ENCODE measurements around the gene SF3A1. TPM values are rescaled to one million over a fixed set of nuclear protein-coding genes. Genes with fewer than 3 reads are reported as not detected.

Gene SF3A1
- total and polyA plus RNA-seq, 4 donors, result 25.2 to 140 (median 94.5) TPM

DNA sequence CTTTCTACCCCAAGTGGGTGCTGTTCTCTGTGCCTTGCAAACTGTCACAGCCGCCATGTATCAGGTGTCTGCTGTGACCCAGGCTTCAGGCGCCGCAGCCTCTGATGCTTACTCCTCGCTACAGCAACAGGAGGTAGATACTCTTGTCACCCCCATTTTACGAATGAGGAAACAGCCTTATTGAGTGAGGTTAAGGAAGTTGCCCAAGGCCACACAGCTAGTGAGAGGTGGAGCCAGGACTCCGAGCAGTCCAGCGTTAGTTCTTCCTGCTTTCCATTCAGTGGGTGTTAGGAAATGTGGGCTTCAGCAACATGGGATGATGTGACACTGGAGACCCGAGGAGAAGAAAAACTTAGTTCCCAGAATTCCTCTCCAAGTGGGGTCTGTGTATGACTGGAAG lies 16.2 kb upstream of the SF3A1 start:
- Histone ChIP-seq H3K36me3 (ENCODE audit: control insufficient read depth, insufficient read depth, low read length) (peaks cover 78% of the 10 kb centered on the region), H3K27ac (ENCODE audit: low read depth, low read length) (no peak overlapping the region), H3K4me1 (ENCODE audit: control insufficient read depth, insufficient read depth, low read length) (peaks cover 17% of the 10 kb centered on the region), H3K27me3 (ENCODE audit: control insufficient read depth, insufficient read depth, low read length) (no peaks in the 10 kb centered on the region), H3K9me3 (ENCODE audit: control insufficient read depth, insufficient read depth, low read length) (no peaks in the 10 kb centered on the region), H3K4me3 (ENCODE audit: low read depth, low read length) (no peak overlapping the region)
- WGBS (ENCODE audit: insufficient coverage), result 64% methylated on average over 4 of the region's 8 CpGs
- no peak for DNase-seq (ENCODE audit: low read depth in 4 of 6, low spot score in 6 of 6)

DNA sequence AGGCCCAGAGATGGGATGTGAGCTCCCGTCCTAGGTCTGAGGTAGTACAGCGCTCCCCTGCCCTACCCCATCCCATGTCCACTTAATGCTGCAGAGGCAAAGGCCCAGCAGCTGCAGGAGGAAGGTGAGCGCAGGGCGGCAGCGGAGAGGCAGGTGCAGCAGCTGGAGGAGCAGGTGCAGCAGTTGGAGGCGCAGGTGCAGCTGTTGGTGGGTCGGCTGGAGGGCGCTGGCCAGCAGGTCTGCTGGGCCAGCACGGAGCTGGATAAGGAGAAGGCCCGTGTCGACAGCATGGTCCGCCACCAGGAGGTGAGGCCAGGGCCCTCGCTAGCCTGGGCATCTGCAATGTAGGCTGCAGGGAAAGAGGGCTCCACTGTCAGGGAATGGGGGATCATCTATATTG lies 15.3 kb upstream of the SF3A1 start:
- DNase-seq (ENCODE audit: low read depth in 4 of 6, low spot score in 6 of 6), result no peak
- Histone ChIP-seq H3K9me3 (ENCODE audit: control insufficient read depth, insufficient read depth, low read length) (no peaks in the 10 kb centered on the region), H3K4me1 (ENCODE audit: control insufficient read depth, insufficient read depth, low read length) (peaks cover 17% of the 10 kb centered on the region), H3K36me3 (ENCODE audit: control insufficient read depth, insufficient read depth, low read length) (peaks cover 68% of the 10 kb centered on the region), H3K4me3 (ENCODE audit: low read depth, low read length) (no peak overlapping the region), H3K27ac (ENCODE audit: low read depth, low read length) (no peak overlapping the region), H3K27me3 (ENCODE audit: control insufficient read depth, insufficient read depth, low read length) (no peaks in the 10 kb centered on the region)
- WGBS (ENCODE audit: insufficient coverage), result 87% methylated on average over 12 of the region's 13 CpGs

DNA sequence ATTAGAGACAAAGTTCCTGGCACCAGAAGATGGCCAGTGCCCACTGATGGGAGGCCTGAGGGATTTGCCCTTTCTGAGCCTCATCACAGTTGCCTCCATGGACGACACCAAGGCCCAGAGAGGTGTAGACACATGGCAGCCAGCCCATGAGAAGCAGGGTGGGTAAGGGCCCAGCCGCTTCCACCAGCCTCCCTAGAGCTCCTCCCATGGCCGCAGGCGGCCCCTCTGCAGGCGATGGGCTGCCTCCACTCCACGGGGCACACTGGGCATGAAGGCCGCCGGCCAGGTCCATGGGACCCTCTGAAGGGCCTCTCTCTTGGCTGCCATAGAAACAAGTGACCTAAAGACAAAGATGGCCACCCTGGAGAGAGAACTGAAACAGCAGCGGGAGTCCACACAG lies 14.6 kb upstream of the SF3A1 start:
- peaks cover 17% of the 10 kb centered on the region for H3K4me1 ChIP-seq (ENCODE audit: control insufficient read depth, insufficient read depth, low read length)
- 86% methylated on average over 9 of the region's 9 CpGs for WGBS (ENCODE audit: insufficient coverage)
- H3K27ac ChIP-seq (ENCODE audit: low read depth, low read length), result no peak overlapping the region
- peaks cover 63% of the 10 kb centered on the region for H3K36me3 ChIP-seq (ENCODE audit: control insufficient read depth, insufficient read depth, low read length)
- DNase-seq (ENCODE audit: low read depth in 4 of 6, low spot score in 6 of 6), result no peak
- no peaks in the 10 kb centered on the region for H3K27me3 ChIP-seq (ENCODE audit: control insufficient read depth, insufficient read depth, low read length)
- H3K9me3 ChIP-seq (ENCODE audit: control insufficient read depth, insufficient read depth, low read length), result no peaks in the 10 kb centered on the region
- no peak overlapping the region for H3K4me3 ChIP-seq (ENCODE audit: low read depth, low read length)

DNA sequence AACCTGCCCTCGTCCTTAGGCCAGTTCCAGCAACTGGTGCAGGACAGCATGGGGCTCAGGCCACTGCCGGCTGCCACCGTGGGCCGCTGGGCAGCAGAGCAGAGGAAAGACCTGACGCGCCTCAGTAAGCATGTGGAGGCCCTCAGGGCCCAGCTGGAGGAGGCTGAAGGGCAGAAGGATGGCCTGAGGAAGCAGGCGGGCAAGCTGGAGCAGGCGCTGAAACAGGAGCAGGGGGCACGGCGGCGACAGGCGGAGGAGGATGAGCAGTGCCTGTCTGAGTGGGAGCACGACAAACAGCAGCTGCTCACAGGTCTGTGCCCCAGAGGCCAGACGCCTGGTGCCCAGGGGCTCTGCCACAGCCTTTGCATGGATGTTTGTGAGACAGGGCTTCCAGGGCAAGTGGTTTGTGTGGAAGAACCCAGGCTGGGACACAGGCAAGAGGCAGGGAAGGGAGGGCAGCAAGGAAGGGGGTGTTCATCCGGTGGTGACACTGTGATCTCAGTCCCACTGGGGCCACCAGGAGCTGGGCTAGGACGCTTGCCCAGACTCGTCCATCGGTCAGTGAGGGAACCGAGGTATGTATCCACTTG lies 14.0 kb upstream of the SF3A1 start:
- peaks cover 63% of the 10 kb centered on the region for H3K36me3 ChIP-seq (ENCODE audit: control insufficient read depth, insufficient read depth, low read length)
- no peak overlapping the region for H3K4me3 ChIP-seq (ENCODE audit: low read depth, low read length)
- peaks cover 17% of the 10 kb centered on the region for H3K4me1 ChIP-seq (ENCODE audit: control insufficient read depth, insufficient read depth, low read length)
- DNase-seq (ENCODE audit: low read depth in 4 of 6, low spot score in 6 of 6), result no peak
- H3K9me3 ChIP-seq (ENCODE audit: control insufficient read depth, insufficient read depth, low read length), result no peaks in the 10 kb centered on the region
- no peak overlapping the region for H3K27ac ChIP-seq (ENCODE audit: low read depth, low read length)
- H3K27me3 ChIP-seq (ENCODE audit: control insufficient read depth, insufficient read depth, low read length), result no peaks in the 10 kb centered on the region
- WGBS (ENCODE audit: insufficient coverage), result 88% methylated on average over 19 of the region's 19 CpGs

DNA sequence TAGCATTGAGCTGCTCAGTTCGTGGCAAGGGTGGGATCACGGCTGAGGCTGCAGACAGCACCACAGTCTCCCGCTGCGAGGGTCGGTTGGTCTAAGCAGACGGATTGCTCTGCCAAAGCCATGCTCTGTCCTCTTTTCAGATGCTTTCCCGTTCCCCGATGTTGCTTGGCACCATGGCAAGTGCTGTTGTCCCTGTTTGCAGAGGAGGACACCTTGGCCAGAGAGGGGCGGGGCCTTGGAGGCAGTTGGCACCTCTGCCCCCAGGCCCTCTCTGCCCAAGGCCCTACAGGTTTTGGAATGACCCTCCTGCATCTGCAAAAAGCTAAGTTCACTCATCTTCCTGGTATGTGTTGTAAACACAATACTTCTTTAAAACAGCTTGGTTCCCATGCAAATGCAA lies 11.7 kb upstream of the SF3A1 start:
- Histone ChIP-seq H3K4me1 (ENCODE audit: control insufficient read depth, insufficient read depth, low read length) (peaks cover 4% of the 10 kb centered on the region), H3K4me3 (ENCODE audit: low read depth, low read length) (no peak overlapping the region), H3K27ac (ENCODE audit: low read depth, low read length) (no peak overlapping the region), H3K27me3 (ENCODE audit: control insufficient read depth, insufficient read depth, low read length) (no peaks in the 10 kb centered on the region), H3K9me3 (ENCODE audit: control insufficient read depth, insufficient read depth, low read length) (no peaks in the 10 kb centered on the region), H3K36me3 (ENCODE audit: control insufficient read depth, insufficient read depth, low read length) (peaks cover 59% of the 10 kb centered on the region)
- 84% methylated on average over 9 of the region's 9 CpGs for WGBS (ENCODE audit: insufficient coverage)
- no peak for DNase-seq (ENCODE audit: low read depth in 4 of 6, low spot score in 6 of 6)

DNA sequence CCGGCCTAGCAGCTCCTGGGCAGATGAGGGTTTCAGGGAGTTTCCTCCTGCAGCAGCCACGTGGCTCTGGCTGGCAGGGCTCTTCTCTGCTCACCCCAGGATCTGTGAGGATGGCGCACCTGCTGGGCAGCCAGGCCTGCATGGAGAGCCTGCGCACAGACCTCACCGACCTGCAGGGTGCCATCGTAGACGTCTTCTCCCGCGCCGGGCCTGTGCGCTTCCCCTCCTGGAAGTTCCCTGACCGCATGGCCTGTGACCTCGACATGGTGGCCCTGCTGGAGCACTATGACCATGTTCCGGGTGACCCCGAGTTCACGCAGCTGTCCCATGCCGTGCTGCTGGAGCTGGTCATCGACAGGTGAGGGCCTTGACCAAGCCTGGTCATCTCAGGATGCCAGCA lies 9.2 kb upstream of the SF3A1 start:
- no peaks in the 10 kb centered on the region for H3K9me3 ChIP-seq (ENCODE audit: control insufficient read depth, insufficient read depth, low read length)
- peaks cover 59% of the 10 kb centered on the region for H3K36me3 ChIP-seq (ENCODE audit: control insufficient read depth, insufficient read depth, low read length)
- 90% methylated on average over 18 of the region's 18 CpGs for WGBS (ENCODE audit: insufficient coverage)
- H3K4me3 ChIP-seq (ENCODE audit: low read depth, low read length), result no peak overlapping the region
- H3K4me1 ChIP-seq (ENCODE audit: control insufficient read depth, insufficient read depth, low read length), result no peaks in the 10 kb centered on the region
- H3K27me3 ChIP-seq (ENCODE audit: control insufficient read depth, insufficient read depth, low read length), result no peaks in the 10 kb centered on the region
- H3K27ac ChIP-seq (ENCODE audit: low read depth, low read length), result no peak overlapping the region
- DNase-seq (ENCODE audit: low read depth in 4 of 6, low spot score in 6 of 6), result no peak

DNA sequence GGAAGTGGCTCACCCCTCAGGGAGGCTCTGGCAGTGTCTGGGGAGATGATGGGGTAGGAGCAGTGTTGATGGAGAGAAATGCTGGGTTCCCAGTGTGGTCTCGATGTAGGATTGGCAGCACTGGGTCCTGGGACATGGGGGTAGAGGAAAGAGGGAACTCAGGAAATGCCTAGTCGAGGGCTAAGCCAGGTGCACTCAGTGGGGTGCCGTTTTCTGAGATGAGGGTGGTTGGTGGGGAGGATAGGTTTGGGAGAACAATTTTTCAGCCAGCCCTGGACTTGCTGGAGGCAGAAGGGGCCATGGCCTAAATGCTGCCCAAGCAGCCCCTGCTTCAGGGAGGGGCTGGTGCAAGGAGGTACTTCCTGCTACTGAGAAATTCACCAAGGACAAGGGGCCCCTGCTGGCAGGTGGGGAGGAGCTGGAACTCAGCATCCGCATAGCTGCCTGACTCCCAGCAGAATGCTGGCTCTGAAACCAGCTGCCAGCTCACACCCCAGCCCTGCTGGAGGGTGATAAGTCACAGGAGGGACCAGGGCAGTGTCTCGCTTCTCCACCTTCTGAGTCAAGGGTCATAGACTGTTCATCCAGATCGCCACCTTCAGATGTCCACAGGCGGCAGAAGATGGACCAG lies 6.1 kb upstream of the SF3A1 start:
- Histone ChIP-seq H3K36me3 (ENCODE audit: control insufficient read depth, insufficient read depth, low read length) (peaks cover 37% of the 10 kb centered on the region), H3K27ac (ENCODE audit: low read depth, low read length) (no peak overlapping the region), H3K27me3 (ENCODE audit: control insufficient read depth, insufficient read depth, low read length) (no peaks in the 10 kb centered on the region), H3K9me3 (ENCODE audit: control insufficient read depth, insufficient read depth, low read length) (no peaks in the 10 kb centered on the region), H3K4me3 (ENCODE audit: low read depth, low read length) (no peak overlapping the region), H3K4me1 (ENCODE audit: control insufficient read depth, insufficient read depth, low read length) (peaks cover 3% of the 10 kb centered on the region)
- WGBS (ENCODE audit: insufficient coverage), result 64% methylated on average over 7 of the region's 7 CpGs
- DNase-seq (ENCODE audit: low read depth in 4 of 6, low spot score in 6 of 6), result no peak

DNA sequence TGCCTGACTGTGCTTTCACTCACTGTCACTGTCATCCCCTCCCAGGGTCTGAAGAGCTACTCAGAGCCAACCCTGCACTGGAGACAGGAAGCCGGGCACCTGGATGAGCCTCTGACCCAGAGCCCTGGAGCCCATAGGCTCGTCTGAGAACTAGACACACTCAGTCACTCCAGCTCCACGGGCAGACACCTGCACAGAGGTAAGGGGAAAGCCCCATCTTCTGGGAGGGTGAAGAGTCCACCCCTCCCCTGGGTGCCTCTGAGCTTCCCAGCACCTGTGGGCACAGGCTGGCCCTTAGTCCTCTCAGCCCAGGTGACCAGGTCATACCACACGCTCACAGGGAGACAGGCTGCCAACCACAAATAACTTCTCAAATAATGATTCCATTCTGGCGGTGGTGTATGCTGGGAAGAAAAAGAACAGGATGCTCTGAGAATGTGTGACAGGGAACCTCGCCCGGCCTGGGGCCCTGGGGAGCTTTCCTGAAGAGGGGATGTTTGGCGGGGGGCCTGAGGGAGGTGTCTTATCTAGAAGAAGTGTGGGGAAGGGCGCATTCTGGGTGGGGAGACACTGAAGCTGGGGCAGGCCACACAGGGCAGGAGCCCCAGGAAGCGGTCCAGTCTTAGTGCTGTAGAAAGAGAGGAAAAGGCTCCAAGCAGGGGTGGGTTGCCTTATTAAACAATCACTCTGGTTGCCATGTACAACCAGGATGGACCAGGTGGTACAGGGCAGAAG lies 5.4 kb upstream of the SF3A1 start:
- H3K4me3 ChIP-seq (ENCODE audit: low read depth, low read length), result no peak overlapping the region
- no peaks in the 10 kb centered on the region for H3K27me3 ChIP-seq (ENCODE audit: control insufficient read depth, insufficient read depth, low read length)
- H3K36me3 ChIP-seq (ENCODE audit: control insufficient read depth, insufficient read depth, low read length), result peaks cover 37% of the 10 kb centered on the region
- H3K9me3 ChIP-seq (ENCODE audit: control insufficient read depth, insufficient read depth, low read length), result no peaks in the 10 kb centered on the region
- WGBS (ENCODE audit: insufficient coverage), result 81% methylated on average over 8 of the region's 10 CpGs
- peaks cover 9% of the 10 kb centered on the region for H3K4me1 ChIP-seq (ENCODE audit: control insufficient read depth, insufficient read depth, low read length)
- H3K27ac ChIP-seq (ENCODE audit: low read depth, low read length), result no peak overlapping the region
- no peak for DNase-seq (ENCODE audit: low read depth in 4 of 6, low spot score in 6 of 6)

DNA sequence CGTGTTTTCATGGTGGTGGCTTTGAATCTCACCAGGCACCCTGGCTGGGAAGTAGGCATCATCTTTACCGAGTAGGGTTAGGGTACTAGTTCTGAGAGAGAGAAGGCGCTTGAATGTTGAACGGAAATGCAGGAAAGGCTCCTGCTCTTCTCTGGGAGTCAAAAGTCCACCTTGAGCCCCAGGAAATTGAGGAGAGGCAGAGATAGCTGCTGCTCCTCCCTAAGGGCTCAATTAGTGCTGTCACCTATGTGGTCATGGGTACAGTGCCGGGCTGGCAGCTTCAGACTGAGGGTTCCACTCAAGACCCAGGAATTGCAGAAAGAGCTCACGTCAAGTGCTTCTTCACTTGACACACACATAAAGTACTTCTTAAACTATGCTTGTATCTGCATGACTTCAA lies 1.8 kb upstream of the SF3A1 start:
- H3K4me1 ChIP-seq (ENCODE audit: control insufficient read depth, insufficient read depth, low read length), result peaks cover 26% of the 10 kb centered on the region

More for the DNA sequence above, 1.8 kb upstream of the SF3A1 start:
- DNase-seq (ENCODE audit: low read depth in 4 of 6, low spot score in 6 of 6), result no peak
- peaks cover 21% of the 10 kb centered on the region for H3K36me3 ChIP-seq (ENCODE audit: control insufficient read depth, insufficient read depth, low read length)
- no peaks in the 10 kb centered on the region for H3K9me3 ChIP-seq (ENCODE audit: control insufficient read depth, insufficient read depth, low read length)
- 85% methylated on average over 6 of the region's 6 CpGs for WGBS (ENCODE audit: insufficient coverage)
- H3K4me3 ChIP-seq (ENCODE audit: low read depth, low read length), result no peak overlapping the region
- no peaks in the 10 kb centered on the region for H3K27me3 ChIP-seq (ENCODE audit: control insufficient read depth, insufficient read depth, low read length)
- H3K27ac ChIP-seq (ENCODE audit: low read depth, low read length), result no peak overlapping the region
